Endothelial cell of umbilical vein (primary cell): ENCODE data around the gene NR1H3.

Experiments
- CTCF ChIP-seq, 2 donors: IDR thresholded peaks; 1 replicate in 1 of 2; 2 replicates in 1 of 2; pipeline ENCODE4 v1.5.1; 2011; ENCODE audit warnings: low read length in 2 of 2, mild to moderate bottlenecking in 2 of 2, moderate library complexity in 2 of 2, control low read depth in 1 of 2, inconsistent platforms in 1 of 2, low read depth in 1 of 2; ENCODE audit not compliant: insufficient read depth in 1 of 2; ENCODE audit errors: extremely low read depth in 1 of 2
- POLR2A ChIP-seq: IDR thresholded peaks from 2 replicates; pipeline ENCODE4 v1.6.1; 2012; ENCODE audit warnings: low read depth, mild to moderate bottlenecking, control low read depth, low read length

GRCh38 chr11:47220401-47220821 lies 37.4 kb upstream of the NR1H3 start:
- TF ChIP-seq CTCF (IDR thresholded peaks at IDR 0.05; ENCODE audit: extremely low read depth in 1 of 2, insufficient read depth in 1 of 2, low read depth in 1 of 2, low read length in 2 of 2) (no peak), POLR2A (peak; percentile 44)
